OCI-LY1 (cell line): ENCODE results near the gene SLC16A3.

Experiments
- EZH2 ChIP-seq: fragments of 200-600 bp; sonication (generic), shearing (Covaris generic); IDR thresholded peaks from 2 replicates; pipeline ENCODE4 v1.8.0; 2017; ENCODE audit warnings: borderline replicate concordance, mixed run types, mild to moderate bottlenecking, antibody characterized with exemption, low read length, moderate library complexity, mixed read lengths
- TF ChIP-seq, protein P1 (sequence below): fragments of 200-600 bp; sonication (generic), shearing (Covaris generic); IDR thresholded peaks from 2 replicates; pipeline ENCODE4 v1.5.1; 2017; ENCODE audit warnings: mild to moderate bottlenecking, antibody characterized with exemption, low read length, moderate library complexity, mixed read lengths

DNA sequence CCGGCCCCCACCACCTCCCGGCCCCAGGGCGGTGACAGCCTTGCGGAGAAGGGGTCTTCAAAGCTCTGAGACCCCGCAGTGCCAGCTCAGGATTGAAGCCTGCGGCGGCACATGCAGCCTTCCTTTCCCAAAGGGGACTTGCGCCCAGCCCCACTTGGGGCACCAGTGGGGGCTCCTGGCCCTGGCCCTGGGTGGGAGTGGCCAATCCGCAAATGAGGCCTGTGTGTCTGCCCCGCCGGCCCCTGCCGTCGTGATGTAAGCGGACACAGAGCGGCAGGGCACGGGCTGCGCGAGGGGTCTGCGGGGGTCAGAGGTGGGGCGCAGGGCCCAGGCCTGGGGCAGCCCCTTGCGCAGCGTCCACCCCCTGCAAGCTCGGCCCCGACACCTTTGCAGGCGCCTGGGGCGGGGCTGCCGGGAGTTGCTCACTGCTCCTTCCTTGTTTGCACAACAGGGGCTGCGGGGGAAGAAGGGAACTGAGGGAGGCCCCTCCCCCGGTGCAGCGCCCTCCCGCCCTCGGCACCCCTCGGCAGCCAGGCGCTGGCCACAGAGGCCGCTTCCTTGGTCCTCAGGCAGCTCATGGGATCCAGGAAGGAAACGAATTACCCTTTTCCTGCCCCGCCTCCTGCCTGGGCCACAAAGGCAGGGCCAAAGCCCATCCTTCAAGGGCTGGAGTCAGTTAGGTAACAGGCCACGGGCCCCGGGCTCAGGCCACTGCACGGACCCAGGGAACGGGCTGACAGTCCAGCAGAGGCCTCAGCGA is 2.9 kb downstream of the SLC16A3 start:
- TF ChIP-seq, protein P1, sequence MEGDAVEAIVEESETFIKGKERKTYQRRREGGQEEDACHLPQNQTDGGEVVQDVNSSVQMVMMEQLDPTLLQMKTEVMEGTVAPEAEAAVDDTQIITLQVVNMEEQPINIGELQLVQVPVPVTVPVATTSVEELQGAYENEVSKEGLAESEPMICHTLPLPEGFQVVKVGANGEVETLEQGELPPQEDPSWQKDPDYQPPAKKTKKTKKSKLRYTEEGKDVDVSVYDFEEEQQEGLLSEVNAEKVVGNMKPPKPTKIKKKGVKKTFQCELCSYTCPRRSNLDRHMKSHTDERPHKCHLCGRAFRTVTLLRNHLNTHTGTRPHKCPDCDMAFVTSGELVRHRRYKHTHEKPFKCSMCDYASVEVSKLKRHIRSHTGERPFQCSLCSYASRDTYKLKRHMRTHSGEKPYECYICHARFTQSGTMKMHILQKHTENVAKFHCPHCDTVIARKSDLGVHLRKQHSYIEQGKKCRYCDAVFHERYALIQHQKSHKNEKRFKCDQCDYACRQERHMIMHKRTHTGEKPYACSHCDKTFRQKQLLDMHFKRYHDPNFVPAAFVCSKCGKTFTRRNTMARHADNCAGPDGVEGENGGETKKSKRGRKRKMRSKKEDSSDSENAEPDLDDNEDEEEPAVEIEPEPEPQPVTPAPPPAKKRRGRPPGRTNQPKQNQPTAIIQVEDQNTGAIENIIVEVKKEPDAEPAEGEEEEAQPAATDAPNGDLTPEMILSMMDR: no peak
- no peak for TF ChIP-seq EZH2
